ENCODE results near the gene ELOVL5.

GRCh38 chr6:53287336-53288225, 61.2 kb downstream of the ELOVL5 start:
- TF ChIP-seq, protein P1, sequence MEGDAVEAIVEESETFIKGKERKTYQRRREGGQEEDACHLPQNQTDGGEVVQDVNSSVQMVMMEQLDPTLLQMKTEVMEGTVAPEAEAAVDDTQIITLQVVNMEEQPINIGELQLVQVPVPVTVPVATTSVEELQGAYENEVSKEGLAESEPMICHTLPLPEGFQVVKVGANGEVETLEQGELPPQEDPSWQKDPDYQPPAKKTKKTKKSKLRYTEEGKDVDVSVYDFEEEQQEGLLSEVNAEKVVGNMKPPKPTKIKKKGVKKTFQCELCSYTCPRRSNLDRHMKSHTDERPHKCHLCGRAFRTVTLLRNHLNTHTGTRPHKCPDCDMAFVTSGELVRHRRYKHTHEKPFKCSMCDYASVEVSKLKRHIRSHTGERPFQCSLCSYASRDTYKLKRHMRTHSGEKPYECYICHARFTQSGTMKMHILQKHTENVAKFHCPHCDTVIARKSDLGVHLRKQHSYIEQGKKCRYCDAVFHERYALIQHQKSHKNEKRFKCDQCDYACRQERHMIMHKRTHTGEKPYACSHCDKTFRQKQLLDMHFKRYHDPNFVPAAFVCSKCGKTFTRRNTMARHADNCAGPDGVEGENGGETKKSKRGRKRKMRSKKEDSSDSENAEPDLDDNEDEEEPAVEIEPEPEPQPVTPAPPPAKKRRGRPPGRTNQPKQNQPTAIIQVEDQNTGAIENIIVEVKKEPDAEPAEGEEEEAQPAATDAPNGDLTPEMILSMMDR (IDR thresholded peaks at IDR 0.05): no peak
- TF ChIP-seq POLR2AphosphoS5 (IDR thresholded peaks at IDR 0.05) (no peak), EP300 (IDR thresholded peaks at IDR 0.05) (no peak), POLR2A (IDR thresholded peaks at IDR 0.05; ENCODE audit: low read depth) (no peak)

Measured in esophagus muscularis mucosa (tissue), 4 donors.